GM23338 (cell line): ENCODE data around the gene HARBI1. TPM values are rescaled to one million over a fixed set of nuclear protein-coding genes. Genes with fewer than 3 reads are reported as not detected.

ENCODE experiments used
- ATAC-seq: fragments of 200-7000 bp; cut with Tn5 transposase; 3 replicates; pipeline ENCODE4 v1.9.1; 2020
- DNase-seq: peaks from one replicate; pipeline ENCODE4 v3.0.0-alpha.2; 2015; ENCODE audit warnings: low spot score
- H2AFZ ChIP-seq: fragments of 200-600 bp; sonication (generic); 2 replicates; pipeline ENCODE4 v1.8.0; 2016; ENCODE audit warnings: antibody characterized with exemption, mild to moderate bottlenecking, moderate library complexity
- H3F3A ChIP-seq: fragments of 200-600 bp; sonication (generic); replicated peaks from 2 replicates; pipeline ENCODE4 v1.8.0; 2017; ENCODE audit warnings: antibody characterized with exemption, mixed run types, low read depth
- H3K27ac ChIP-seq: fragments of 200-600 bp; sonication (generic); 2 replicates; pipeline ENCODE4 v1.6.1; 2016; ENCODE audit warnings: low read depth
- H3K27me3 ChIP-seq: fragments of 200-600 bp; sonication (generic); 2 replicates; pipeline ENCODE4 v1.8.0; 2016; ENCODE audit warnings: mild to moderate bottlenecking, mixed run types, moderate library complexity; ENCODE audit not compliant: insufficient read depth
- H3K36me3 ChIP-seq: fragments of 200-600 bp; sonication (generic); 2 replicates; pipeline ENCODE4 v1.8.0; 2016; ENCODE audit warnings: mild to moderate bottlenecking; ENCODE audit not compliant: insufficient read depth
- H3K4me1 ChIP-seq: fragments of 200-600 bp; sonication (generic); 2 replicates; pipeline ENCODE4 v1.8.0; 2016; ENCODE audit warnings: mild to moderate bottlenecking, moderate library complexity; ENCODE audit not compliant: insufficient read depth
- H3K4me2 ChIP-seq: fragments of 200-600 bp; sonication (generic); 2 replicates; pipeline ENCODE4 v1.7.1; 2017; ENCODE audit warnings: mixed run types
- H3K4me3 ChIP-seq: fragments of 200-600 bp; sonication (generic); 2 replicates; pipeline ENCODE4 v1.6.1; 2016; ENCODE audit warnings: mixed run types
- H3K79me2 ChIP-seq: fragments of 200-600 bp; sonication (generic); replicated peaks from 2 replicates; pipeline ENCODE4 v1.8.0; 2017; ENCODE audit warnings: mild to moderate bottlenecking; ENCODE audit not compliant: insufficient read depth
- H3K9me2 ChIP-seq: fragments of 200-600 bp; sonication (generic); 2 replicates; pipeline ENCODE4 v1.8.0; 2017; ENCODE audit not compliant: insufficient read depth
- H4K20me1 ChIP-seq: fragments of 200-600 bp; sonication (generic); replicated peaks from 2 replicates; pipeline ENCODE4 v1.8.0; 2017; ENCODE audit warnings: mild to moderate bottlenecking; ENCODE audit not compliant: insufficient read depth
- H3K27ac Mint-ChIP-seq: 2 replicates; pipeline ENCODE4 v1.8.0; 2020; ENCODE audit warnings: inconsistent platforms, mild to moderate bottlenecking, moderate library complexity, mixed read lengths
- H3K27me3 Mint-ChIP-seq: 3 replicates; pipeline ENCODE4 v1.8.0; 2022; ENCODE audit warnings: low read depth, mild to moderate bottlenecking, moderate library complexity, mixed read lengths, inconsistent platforms; ENCODE audit not compliant: insufficient read depth, poor library complexity
- H3K36me3 Mint-ChIP-seq: 3 replicates; pipeline ENCODE4 v1.8.0; 2021; ENCODE audit warnings: low read depth, mild to moderate bottlenecking, inconsistent platforms, moderate library complexity, mixed read lengths
- H3K4me1 Mint-ChIP-seq: 3 replicates; pipeline ENCODE4 v1.8.0; 2020; ENCODE audit warnings: mild to moderate bottlenecking, inconsistent platforms, mixed read lengths
- H3K4me3 Mint-ChIP-seq: 3 replicates; pipeline ENCODE4 v1.8.0; 2021; ENCODE audit warnings: moderate library complexity, mild to moderate bottlenecking, inconsistent platforms, mixed read lengths
- H3K9me3 Mint-ChIP-seq: 3 replicates; pipeline ENCODE4 v1.8.0; 2020; ENCODE audit warnings: moderate library complexity, mild to moderate bottlenecking, inconsistent platforms, mixed read lengths
- CREB1 ChIP-seq: fragments of 250-450 bp; sonication (Bioruptor Pico); IDR thresholded peaks from 2 replicates; pipeline ENCODE4 v1.5.0; 2020; ENCODE audit warnings: low read depth, mild to moderate bottlenecking, moderate library complexity
- CTCF ChIP-seq, 2 experiments: fragments of 200-600 bp in 1 of 2; sonication (generic) in 1 of 2; conservative IDR thresholded peaks; 2 replicates each; pipeline versions ENCODE4 v1.5.1 to v1.6.1; 2016 to 2017; ENCODE audit warnings: antibody characterized with exemption in 2 of 2, low read depth in 2 of 2, mild to moderate bottlenecking in 2 of 2, moderate library complexity in 1 of 2
- ETS1 ChIP-seq: IDR thresholded peaks from 2 replicates; pipeline ENCODE4 v1.6.1; 2016; ENCODE audit warnings: antibody characterized with exemption
- EZH2 ChIP-seq: fragments of 200-600 bp; sonication (generic); IDR thresholded peaks from one replicate; pipeline ENCODE4 v1.8.0; 2017; ENCODE audit warnings: antibody characterized with exemption, mild to moderate bottlenecking, low read depth; ENCODE audit not compliant: unreplicated experiment
- EZH2phosphoT487 ChIP-seq: fragments of 200-600 bp; sonication (generic); IDR thresholded peaks from one replicate; pipeline ENCODE4 v1.8.1; 2018; ENCODE audit warnings: antibody characterized with exemption; ENCODE audit not compliant: unreplicated experiment
- JUNB ChIP-seq: IDR thresholded peaks from one replicate; pipeline ENCODE4 v1.6.1; 2016; ENCODE audit warnings: antibody characterized with exemption; ENCODE audit not compliant: unreplicated experiment
- NANOG ChIP-seq: IDR thresholded peaks from 2 replicates; pipeline ENCODE4 v1.6.1; 2016; ENCODE audit warnings: antibody characterized with exemption, borderline replicate concordance
- POLR2AphosphoS5 ChIP-seq: IDR thresholded peaks from 2 replicates; pipeline ENCODE4 v1.6.1; 2016; ENCODE audit warnings: antibody characterized with exemption, low read depth
- REST ChIP-seq: IDR thresholded peaks from one replicate; pipeline ENCODE4 v1.6.1; 2018; ENCODE audit warnings: antibody characterized with exemption; ENCODE audit not compliant: unreplicated experiment
- STAT1 ChIP-seq: IDR thresholded peaks from one replicate; pipeline ENCODE4 v1.6.1; 2016; ENCODE audit warnings: antibody characterized with exemption; ENCODE audit not compliant: unreplicated experiment
- ZNF114 ChIP-seq: fragments of 250-450 bp; sonication (Bioruptor Pico); IDR thresholded peaks from 2 replicates; pipeline ENCODE4 v1.5.0; 2020; ENCODE audit warnings: mild to moderate bottlenecking, moderate library complexity
- ZNF331 ChIP-seq: fragments of 250-450 bp; sonication (Bioruptor Pico); IDR thresholded peaks from 2 replicates; pipeline ENCODE4 v1.5.0; 2020; ENCODE audit warnings: low read depth, mild to moderate bottlenecking, moderate library complexity
- ZNF462 ChIP-seq: fragments of 250-450 bp; sonication (Bioruptor Pico); IDR thresholded peaks from 2 replicates; pipeline ENCODE4 v1.5.0; 2020; ENCODE audit warnings: mild to moderate bottlenecking, moderate library complexity
- polyA plus RNA-seq: library from polyadenylated mRNA; unstranded; fragments of >200 nt; fragmentation: Nextera tagmentation; extraction: Ambion mirVana; gene quantifications from 2 replicates; pipeline ENCODE4 v1.2.1, GENCODE V29; 2016
- total RNA-seq: library from RNA; depleted of rRNA; stranded (reverse); fragments of >200 nt; shearing (Covaris generic); gene quantifications from 2 replicates; pipeline ENCODE4 v1.2.3, GENCODE V29; 2014

The HARBI1 gene
- total and polyA plus RNA-seq, 2 experiments from 2014 or later: 4.2 to 6.5 TPM

GRCh38 chr11:46601129-46601528 is 15.9 kb downstream of the HARBI1 start:
- Mint-ChIP-seq H3K4me1 (no peaks in the 10 kb centered on the region), H3K4me3 (no peak overlapping the region), H3K36me3 (no peaks in the 10 kb centered on the region), H3K27ac (no peak overlapping the region), H3K27me3 (peaks cover 7% of the 10 kb centered on the region), H3K9me3 (no peaks in the 10 kb centered on the region; the same call in 2 of the 3 replicates)
- no peak overlapping the region for H3K4me3 ChIP-seq
- H3K27ac ChIP-seq: no peak overlapping the region
- H3K27me3 ChIP-seq: no peaks in the 10 kb centered on the region
- H3K4me2 ChIP-seq: no peak overlapping the region
- ATAC-seq (no peak), DNase-seq (no peak)
- TF ChIP-seq ZNF462 (CRISPR knock-in tag) (no peak), CTCF (conservative IDR thresholded peaks at IDR 0.05; ENCODE audit: low read depth in 2 of 2) (no peak), EZH2 (no peak), ZNF331 (CRISPR knock-in tag) (no peak), JUNB (no peak), CREB1 (no peak), STAT1 (no peak), ZNF114 (no peak), ETS1 (no peak), NANOG (no peak), POLR2AphosphoS5 (no peak), EZH2phosphoT487 (no peak), REST (no peak)
- 0 out of 2 replicates have a peak, but pooled peaks cover 5% of the 10 kb centered on the region for H3F3A ChIP-seq
- no peak overlapping the region for H2AFZ ChIP-seq
- H3K36me3 ChIP-seq: no peaks in the 10 kb centered on the region
- H4K20me1 ChIP-seq: no peaks in the 10 kb centered on the region; the same call in 1 of the 2 replicates
- no peaks in the 10 kb centered on the region for H3K9me2 ChIP-seq
- H3K79me2 ChIP-seq: no peaks in the 10 kb centered on the region
- H3K4me1 ChIP-seq: no peaks in the 10 kb centered on the region
